Keratinocyte (primary cell): ENCODE data around the gene PPM1H. TPM values are rescaled to one million over a fixed set of nuclear protein-coding genes. Genes with fewer than 3 reads are reported as not detected.

Experiments used
- DNase-seq: peaks from one replicate; pipeline ENCODE4 v3.0.0-alpha.2; 2011; ENCODE audit warnings: low read depth, missing footprints, low spot score
- FAIRE-seq: peaks from 2 replicates; lab custom pipeline; 2011; peaks lifted over from hg19 to GRCh38; lab: Jason Lieb, UNC
- H2AFZ ChIP-seq: 2 replicates; pipeline ENCODE4 v1.6.0; 2012; ENCODE audit warnings: low read length, control low read depth, inconsistent platforms; ENCODE audit not compliant: control insufficient read depth
- H3K27ac ChIP-seq: 2 replicates; pipeline ENCODE4 v1.5.1; 2011; ENCODE audit warnings: low read length; ENCODE audit not compliant: control insufficient read depth, insufficient read depth
- H3K27me3 ChIP-seq: 3 replicates; pipeline ENCODE4 v1.6.0; 2011; ENCODE audit warnings: low read length; ENCODE audit not compliant: control insufficient read depth, insufficient read depth; ENCODE audit errors: extremely low read depth
- H3K36me3 ChIP-seq, 2 experiments: 2 replicates in 1 of 2; 3 replicates in 1 of 2; pipeline ENCODE4 v1.5.1; 2011; ENCODE audit warnings: low read length in 2 of 2, mild to moderate bottlenecking in 1 of 2; ENCODE audit not compliant: control insufficient read depth in 2 of 2, insufficient read depth in 2 of 2; ENCODE audit errors: extremely low read depth in 1 of 2
- H3K4me1 ChIP-seq: 3 replicates; pipeline ENCODE4 v1.5.1; 2011; ENCODE audit warnings: low read length; ENCODE audit not compliant: control insufficient read depth, insufficient read depth; ENCODE audit errors: extremely low read depth
- H3K4me2 ChIP-seq: 3 replicates; pipeline ENCODE4 v1.6.0; 2011; ENCODE audit warnings: low read depth, low read length; ENCODE audit not compliant: control insufficient read depth, insufficient read depth; ENCODE audit errors: extremely low read depth
- H3K4me3 ChIP-seq, 3 experiments: fragments of 200-600 bp in 1 of 3; sonication (generic) in 1 of 3; 2 replicates in 2 of 3; 3 replicates in 1 of 3; pipeline ENCODE4 v1.5.1; 2011 to 2016; ENCODE audit warnings: low read length in 3 of 3, mild to moderate bottlenecking in 3 of 3, control low read depth in 2 of 3, inconsistent platforms in 1 of 3, low read depth in 1 of 3, mixed read lengths in 1 of 3, mixed run types in 1 of 3, moderate library complexity in 1 of 3; ENCODE audit not compliant: control insufficient read depth in 2 of 3, insufficient read depth in 2 of 3; ENCODE audit errors: extremely low read depth in 1 of 3
- H3K79me2 ChIP-seq: 2 replicates; pipeline ENCODE4 v1.6.0; 2012; ENCODE audit warnings: low read length; ENCODE audit not compliant: control insufficient read depth, insufficient read depth
- H3K9ac ChIP-seq: 3 replicates; pipeline ENCODE4 v1.6.0; 2011; ENCODE audit warnings: low read length; ENCODE audit not compliant: control insufficient read depth, insufficient read depth; ENCODE audit errors: extremely low read depth
- H3K9me1 ChIP-seq: 3 replicates; pipeline ENCODE4 v1.6.0; 2011; ENCODE audit warnings: low read length; ENCODE audit not compliant: control insufficient read depth, insufficient read depth; ENCODE audit errors: extremely low read depth
- H3K9me3 ChIP-seq: 2 replicates; pipeline ENCODE4 v1.5.1; 2012; ENCODE audit warnings: low read depth, low read length; ENCODE audit not compliant: control insufficient read depth
- H4K20me1 ChIP-seq: 3 replicates; pipeline ENCODE4 v1.6.0; 2011; ENCODE audit warnings: low read length; ENCODE audit not compliant: control insufficient read depth, insufficient read depth; ENCODE audit errors: extremely low read depth
- EZH2 ChIP-seq: IDR thresholded peaks from one replicate; pipeline ENCODE4 v1.6.1; 2012; ENCODE audit warnings: inconsistent platforms, mild to moderate bottlenecking, low read length, moderate library complexity
- dilution Hi-C: fragments of 300-500 bp; cut with MboI; formaldehyde crosslinking; loops from one replicate; pipeline ENCODE4 v1.7.0; 2020; ENCODE audit warnings: low sequenced_read_pairs; ENCODE audit not compliant: extremely low pct_ligation_motif_present
- polyA plus RNA-seq, 5 experiments: library from polyadenylated mRNA; depleted of rRNA in 3 of 5; stranded (reverse) in 3 of 5; stranded (forward) in 1 of 5; unstranded in 1 of 5; fragments of >200 nt; gene quantifications; 1 replicate in 1 of 5; 2 replicates in 3 of 5; 3 replicates in 1 of 5; pipeline versions ENCODE4 v1.2.1 to v1.2.3, GENCODE V29; 2011 to 2012; ENCODE audit warnings: missing spikeins in 2 of 5, low read depth in 1 of 5, low replicate concordance in 1 of 5
- TF ChIP-seq, protein P1 (sequence below), 3 experiments: IDR thresholded peaks in 1 of 3; conservative IDR thresholded peaks in 1 of 3; optimal IDR thresholded peaks in 1 of 3; 2 replicates in 2 of 3; 3 replicates in 1 of 3; pipeline versions ENCODE3 to v1.5.1; 2011; ENCODE audit warnings: low read length in 3 of 3, mild to moderate bottlenecking in 3 of 3, moderate library complexity in 2 of 3, control low read depth in 1 of 3, inconsistent platforms in 1 of 3; ENCODE audit not compliant: insufficient read depth in 2 of 3; ENCODE audit errors: extremely low read depth in 1 of 3

PPM1H gene
- polyA plus RNA-seq, 1 donor (not counting 4 experiments of a cell fraction or from before 2014, with no cell fraction given), result 0.09 TPM

DNA sequence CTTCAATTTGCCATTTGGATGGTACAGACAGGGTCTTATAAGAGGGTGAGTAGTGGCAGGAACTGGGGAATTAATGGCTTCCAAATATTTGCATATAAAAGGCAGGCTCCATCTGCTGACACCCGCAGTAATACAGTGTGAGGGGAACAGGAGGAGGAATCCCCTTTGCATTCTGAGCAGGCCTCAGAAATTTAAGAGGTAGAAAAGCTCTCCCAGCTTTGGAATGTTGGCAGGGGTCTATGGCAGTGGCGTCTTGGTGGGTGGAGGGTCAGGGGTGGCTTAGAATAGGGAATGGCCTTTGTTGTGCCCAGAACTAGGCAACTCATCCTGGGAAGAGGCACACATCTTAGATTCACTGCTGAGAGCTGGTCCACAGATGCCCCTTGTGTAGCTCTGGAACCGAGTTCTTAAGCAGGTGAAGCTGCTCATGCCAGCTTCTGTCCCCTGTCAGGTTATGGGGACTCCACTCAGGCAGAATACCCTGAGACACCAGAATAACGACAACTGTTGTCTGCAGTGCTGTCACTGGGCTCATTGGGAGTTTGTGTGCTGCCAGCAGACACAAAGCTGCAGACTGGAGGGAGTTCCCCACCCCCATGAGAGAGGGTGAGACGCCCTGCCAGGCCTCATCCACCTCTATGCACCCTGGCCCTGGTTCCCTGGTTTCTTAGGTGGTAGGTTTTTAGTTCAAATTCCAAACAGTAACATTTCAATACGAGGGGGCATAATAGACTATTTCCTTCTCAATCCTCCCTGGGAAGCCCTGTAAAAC is 278.2 kb downstream of the PPM1H start:
- DNase-seq (no peak), FAIRE-seq (no peak)
- Histone ChIP-seq H3K9me1 (no peaks in the 10 kb centered on the region), H3K36me3 (no peaks in the 10 kb centered on the region), H3K9me3 (no peaks in the 10 kb centered on the region), H3K27me3 (no peaks in the 10 kb centered on the region), H3K4me2 (no peak overlapping the region), H3K4me3 (no peak overlapping the region), H3K79me2 (no peaks in the 10 kb centered on the region), H4K20me1 (no peaks in the 10 kb centered on the region), H2AFZ (no peak overlapping the region), H3K27ac (no peak overlapping the region), H3K9ac (no peak overlapping the region), H3K4me1 (peaks cover 7% of the 10 kb centered on the region)
- dilution Hi-C loops, result no loop called here
- TF ChIP-seq EZH2, result no peak
- TF ChIP-seq, protein P1, sequence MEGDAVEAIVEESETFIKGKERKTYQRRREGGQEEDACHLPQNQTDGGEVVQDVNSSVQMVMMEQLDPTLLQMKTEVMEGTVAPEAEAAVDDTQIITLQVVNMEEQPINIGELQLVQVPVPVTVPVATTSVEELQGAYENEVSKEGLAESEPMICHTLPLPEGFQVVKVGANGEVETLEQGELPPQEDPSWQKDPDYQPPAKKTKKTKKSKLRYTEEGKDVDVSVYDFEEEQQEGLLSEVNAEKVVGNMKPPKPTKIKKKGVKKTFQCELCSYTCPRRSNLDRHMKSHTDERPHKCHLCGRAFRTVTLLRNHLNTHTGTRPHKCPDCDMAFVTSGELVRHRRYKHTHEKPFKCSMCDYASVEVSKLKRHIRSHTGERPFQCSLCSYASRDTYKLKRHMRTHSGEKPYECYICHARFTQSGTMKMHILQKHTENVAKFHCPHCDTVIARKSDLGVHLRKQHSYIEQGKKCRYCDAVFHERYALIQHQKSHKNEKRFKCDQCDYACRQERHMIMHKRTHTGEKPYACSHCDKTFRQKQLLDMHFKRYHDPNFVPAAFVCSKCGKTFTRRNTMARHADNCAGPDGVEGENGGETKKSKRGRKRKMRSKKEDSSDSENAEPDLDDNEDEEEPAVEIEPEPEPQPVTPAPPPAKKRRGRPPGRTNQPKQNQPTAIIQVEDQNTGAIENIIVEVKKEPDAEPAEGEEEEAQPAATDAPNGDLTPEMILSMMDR (optimal IDR thresholded peaks at IDR 0.05 in 1 of 3, IDR thresholded peaks at IDR 0.05 in 1 of 3, conservative IDR thresholded peaks at IDR 0.05 in 1 of 3; ENCODE audit: extremely low read depth in 1 of 3, insufficient read depth in 2 of 3, low read length in 3 of 3), result no peak

DNA sequence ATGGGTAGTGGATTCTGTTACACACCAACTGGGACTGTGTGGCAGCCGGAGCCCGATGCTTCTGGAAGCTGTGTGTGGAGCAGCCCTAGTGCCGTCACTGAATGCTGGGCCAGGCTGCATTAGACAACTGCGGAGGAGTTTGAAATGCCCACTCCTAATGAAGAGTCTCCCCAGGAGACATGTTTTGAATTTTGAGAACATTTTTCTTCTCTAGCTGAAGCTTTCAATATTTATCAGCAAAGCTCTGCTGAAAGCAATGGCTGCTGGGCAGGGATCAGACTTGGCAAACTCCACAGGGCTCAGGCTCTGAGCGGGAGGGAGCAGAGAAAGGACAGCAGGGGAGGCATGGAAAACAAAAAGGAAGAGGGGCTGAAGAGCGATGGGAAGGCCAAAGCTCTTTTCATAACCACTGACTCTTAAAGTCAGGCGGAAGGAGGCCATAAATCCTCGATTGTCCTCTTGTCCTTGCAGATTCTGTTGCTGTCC is 279.2 kb downstream of the PPM1H start:
- no peaks in the 10 kb centered on the region for H3K79me2 ChIP-seq
- no peak overlapping the region for H2AFZ ChIP-seq
- peaks cover 7% of the 10 kb centered on the region for H3K4me1 ChIP-seq
- H3K9me1 ChIP-seq, result no peaks in the 10 kb centered on the region
- no peak overlapping the region for H3K9ac ChIP-seq
- no peak overlapping the region for H3K4me3 ChIP-seq
- no peak overlapping the region for H3K4me2 ChIP-seq
- H4K20me1 ChIP-seq, result no peaks in the 10 kb centered on the region
- TF ChIP-seq EZH2, result no peak
- TF ChIP-seq, protein P1 (optimal IDR thresholded peaks at IDR 0.05 in 1 of 3, IDR thresholded peaks at IDR 0.05 in 1 of 3, conservative IDR thresholded peaks at IDR 0.05 in 1 of 3; ENCODE audit: extremely low read depth in 1 of 3, insufficient read depth in 2 of 3, low read length in 3 of 3), result no peak
- H3K27me3 ChIP-seq, result no peaks in the 10 kb centered on the region
- H3K36me3 ChIP-seq, result no peaks in the 10 kb centered on the region
- FAIRE-seq, result no peak
- H3K9me3 ChIP-seq, result no peaks in the 10 kb centered on the region
- DNase-seq, result no peak
- no peak overlapping the region for H3K27ac ChIP-seq
- dilution Hi-C loops, result no loop called here
